DND-41 (cell line): ENCODE results near the gene C22orf23.

Source experiments
- EZH2 ChIP-seq: IDR thresholded peaks from 3 replicates; pipeline ENCODE4 v1.6.1; 2012; ENCODE audit warnings: borderline replicate concordance, low read depth, mild to moderate bottlenecking, moderate library complexity, low read length, inconsistent platforms; ENCODE audit not compliant: severe bottlenecking
- TF ChIP-seq, protein P1 (sequence below): IDR thresholded peaks from 2 replicates; pipeline ENCODE4 v1.5.1; 2012; ENCODE audit warnings: borderline replicate concordance, low read length, moderate library complexity, mild to moderate bottlenecking; ENCODE audit not compliant: poor library complexity, severe bottlenecking; ENCODE audit errors: extremely low read depth

DNA sequence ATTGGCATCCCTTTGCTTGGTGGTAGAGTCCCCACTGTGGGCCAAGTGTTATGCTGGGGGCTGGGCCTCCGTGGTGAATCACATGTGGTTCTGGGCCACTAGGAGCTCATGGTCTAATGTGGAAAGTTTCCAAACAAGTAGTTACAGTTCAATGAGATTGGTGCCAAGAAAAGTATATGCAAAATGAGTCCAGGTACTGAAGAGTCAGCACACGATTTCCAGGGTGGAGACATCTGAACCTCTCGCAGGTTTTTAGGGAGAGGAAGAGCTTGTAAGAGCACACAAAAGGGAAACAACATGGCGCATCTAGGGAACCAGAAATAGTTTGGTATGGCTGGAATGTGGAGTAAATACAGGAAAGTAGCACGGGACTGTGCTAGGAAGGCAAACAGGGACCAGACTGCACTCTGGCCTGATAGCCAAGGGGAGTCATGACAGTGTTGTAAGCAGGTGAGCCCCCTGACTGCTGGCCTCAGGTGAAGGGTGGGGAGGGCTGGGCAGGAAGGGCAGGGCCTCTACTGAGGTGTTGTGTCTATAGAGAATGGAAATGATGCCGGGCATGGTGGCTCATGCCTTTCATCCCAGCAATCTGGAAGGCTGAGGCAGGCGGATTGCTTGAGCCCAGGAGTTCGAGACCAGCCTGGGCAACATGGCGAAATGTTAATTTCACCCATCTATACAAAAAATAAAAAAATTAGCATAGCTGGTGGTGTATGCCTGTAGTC, 12.7 kb upstream of the C22orf23 start:
- TF ChIP-seq, protein P1, sequence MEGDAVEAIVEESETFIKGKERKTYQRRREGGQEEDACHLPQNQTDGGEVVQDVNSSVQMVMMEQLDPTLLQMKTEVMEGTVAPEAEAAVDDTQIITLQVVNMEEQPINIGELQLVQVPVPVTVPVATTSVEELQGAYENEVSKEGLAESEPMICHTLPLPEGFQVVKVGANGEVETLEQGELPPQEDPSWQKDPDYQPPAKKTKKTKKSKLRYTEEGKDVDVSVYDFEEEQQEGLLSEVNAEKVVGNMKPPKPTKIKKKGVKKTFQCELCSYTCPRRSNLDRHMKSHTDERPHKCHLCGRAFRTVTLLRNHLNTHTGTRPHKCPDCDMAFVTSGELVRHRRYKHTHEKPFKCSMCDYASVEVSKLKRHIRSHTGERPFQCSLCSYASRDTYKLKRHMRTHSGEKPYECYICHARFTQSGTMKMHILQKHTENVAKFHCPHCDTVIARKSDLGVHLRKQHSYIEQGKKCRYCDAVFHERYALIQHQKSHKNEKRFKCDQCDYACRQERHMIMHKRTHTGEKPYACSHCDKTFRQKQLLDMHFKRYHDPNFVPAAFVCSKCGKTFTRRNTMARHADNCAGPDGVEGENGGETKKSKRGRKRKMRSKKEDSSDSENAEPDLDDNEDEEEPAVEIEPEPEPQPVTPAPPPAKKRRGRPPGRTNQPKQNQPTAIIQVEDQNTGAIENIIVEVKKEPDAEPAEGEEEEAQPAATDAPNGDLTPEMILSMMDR: no peak
- no peak for TF ChIP-seq EZH2
